GM12865 (cell line): ENCODE measurements around the gene RNF40.

Experiments used
- DNase-seq: peaks from one replicate; pipeline ENCODE4 v3.0.0; 2010; ENCODE audit warnings: low read depth
- H3K4me3 ChIP-seq: 2 replicates; pipeline ENCODE4 v1.5.1; 2011; ENCODE audit warnings: mild to moderate bottlenecking, low read depth, low read length, control low read depth
- TF ChIP-seq, protein P1 (sequence below): IDR thresholded peaks from 2 replicates; pipeline ENCODE4 v1.5.1; 2011; ENCODE audit warnings: low read length, control low read depth, low read depth, inconsistent platforms; ENCODE audit not compliant: insufficient read depth; ENCODE audit errors: missing control alignments

RNF40 gene

DNA sequence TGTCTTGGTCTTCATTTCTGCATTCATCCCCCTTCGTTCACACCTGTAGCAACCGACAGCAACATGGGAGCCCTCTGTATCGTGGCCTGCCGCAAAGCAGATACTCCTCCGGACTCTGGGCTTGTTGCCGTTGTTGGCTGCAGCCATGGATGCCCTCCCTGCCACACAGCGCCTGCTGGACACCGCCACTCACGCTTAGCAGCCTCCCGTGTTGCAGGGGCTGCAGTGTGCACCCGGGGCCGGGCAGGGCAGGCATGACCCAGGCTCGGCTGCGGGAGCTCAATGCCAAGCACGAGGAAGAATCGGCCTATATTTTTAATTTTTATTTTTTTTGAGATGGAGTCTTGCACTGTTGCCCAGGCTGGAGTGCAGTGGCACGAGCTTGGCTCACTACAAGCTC is 59.8 kb downstream of the RNF40 start:
- TF ChIP-seq, protein P1, sequence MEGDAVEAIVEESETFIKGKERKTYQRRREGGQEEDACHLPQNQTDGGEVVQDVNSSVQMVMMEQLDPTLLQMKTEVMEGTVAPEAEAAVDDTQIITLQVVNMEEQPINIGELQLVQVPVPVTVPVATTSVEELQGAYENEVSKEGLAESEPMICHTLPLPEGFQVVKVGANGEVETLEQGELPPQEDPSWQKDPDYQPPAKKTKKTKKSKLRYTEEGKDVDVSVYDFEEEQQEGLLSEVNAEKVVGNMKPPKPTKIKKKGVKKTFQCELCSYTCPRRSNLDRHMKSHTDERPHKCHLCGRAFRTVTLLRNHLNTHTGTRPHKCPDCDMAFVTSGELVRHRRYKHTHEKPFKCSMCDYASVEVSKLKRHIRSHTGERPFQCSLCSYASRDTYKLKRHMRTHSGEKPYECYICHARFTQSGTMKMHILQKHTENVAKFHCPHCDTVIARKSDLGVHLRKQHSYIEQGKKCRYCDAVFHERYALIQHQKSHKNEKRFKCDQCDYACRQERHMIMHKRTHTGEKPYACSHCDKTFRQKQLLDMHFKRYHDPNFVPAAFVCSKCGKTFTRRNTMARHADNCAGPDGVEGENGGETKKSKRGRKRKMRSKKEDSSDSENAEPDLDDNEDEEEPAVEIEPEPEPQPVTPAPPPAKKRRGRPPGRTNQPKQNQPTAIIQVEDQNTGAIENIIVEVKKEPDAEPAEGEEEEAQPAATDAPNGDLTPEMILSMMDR = no peak
- no peak overlapping the region for H3K4me3 ChIP-seq
- no peak for DNase-seq
